GM12875 (cell line): ENCODE measurements around the gene ADCY10.
"Not testable (repeated sequence)": the region's sequence is repeated elsewhere in the genome, so short reads cannot be mapped to it uniquely, and the experiment has no call there.

ENCODE experiments used
- H3K4me3 ChIP-seq: one replicate; pipeline ENCODE4 v1.5.1; 2011; ENCODE audit warnings: low read depth, low read length, control low read depth
- TF ChIP-seq, protein P1 (sequence below): IDR thresholded peaks from 2 replicates; pipeline ENCODE4 v1.5.1; 2011; ENCODE audit warnings: low read depth, mild to moderate bottlenecking, control low read depth, inconsistent platforms, low read length, moderate library complexity, borderline replicate concordance; ENCODE audit not compliant: insufficient read depth

The ADCY10 gene

DNA sequence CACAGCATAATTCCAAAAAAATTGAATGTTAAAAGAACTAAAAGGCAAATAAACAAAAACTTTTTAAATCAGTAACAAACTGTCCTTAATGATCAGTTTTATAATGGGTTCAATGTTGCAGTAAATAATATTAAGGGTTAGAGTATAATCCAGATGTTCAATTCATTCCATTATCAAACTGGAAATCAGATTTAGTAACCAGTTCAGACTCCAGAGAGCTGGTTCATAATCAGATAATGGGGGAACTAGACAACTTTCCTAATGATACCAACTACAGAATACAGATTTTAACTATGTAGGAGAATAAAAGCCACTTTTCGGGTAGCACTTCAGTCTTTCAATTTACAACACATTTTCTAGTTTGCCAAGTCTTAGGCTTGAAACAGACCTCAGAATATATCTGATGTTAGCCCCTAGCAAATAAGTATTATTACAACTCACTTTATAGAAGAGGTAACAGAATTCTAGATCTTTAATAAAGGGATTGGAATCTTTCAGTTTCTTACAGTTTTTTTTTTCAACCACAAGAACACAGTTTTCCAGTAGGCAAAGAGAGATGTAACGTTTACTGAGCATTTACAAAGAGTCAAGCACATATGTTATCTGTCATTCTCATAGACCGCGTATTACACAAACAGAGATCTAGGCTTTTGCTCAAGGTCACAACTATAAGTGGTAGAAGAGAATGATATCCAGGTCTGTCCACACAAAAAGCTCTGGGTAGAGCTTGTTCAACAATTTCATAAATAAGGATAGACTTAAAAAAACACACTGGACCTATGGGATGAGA lies 20.7 kb upstream of the ADCY10 start:
- TF ChIP-seq, protein P1, sequence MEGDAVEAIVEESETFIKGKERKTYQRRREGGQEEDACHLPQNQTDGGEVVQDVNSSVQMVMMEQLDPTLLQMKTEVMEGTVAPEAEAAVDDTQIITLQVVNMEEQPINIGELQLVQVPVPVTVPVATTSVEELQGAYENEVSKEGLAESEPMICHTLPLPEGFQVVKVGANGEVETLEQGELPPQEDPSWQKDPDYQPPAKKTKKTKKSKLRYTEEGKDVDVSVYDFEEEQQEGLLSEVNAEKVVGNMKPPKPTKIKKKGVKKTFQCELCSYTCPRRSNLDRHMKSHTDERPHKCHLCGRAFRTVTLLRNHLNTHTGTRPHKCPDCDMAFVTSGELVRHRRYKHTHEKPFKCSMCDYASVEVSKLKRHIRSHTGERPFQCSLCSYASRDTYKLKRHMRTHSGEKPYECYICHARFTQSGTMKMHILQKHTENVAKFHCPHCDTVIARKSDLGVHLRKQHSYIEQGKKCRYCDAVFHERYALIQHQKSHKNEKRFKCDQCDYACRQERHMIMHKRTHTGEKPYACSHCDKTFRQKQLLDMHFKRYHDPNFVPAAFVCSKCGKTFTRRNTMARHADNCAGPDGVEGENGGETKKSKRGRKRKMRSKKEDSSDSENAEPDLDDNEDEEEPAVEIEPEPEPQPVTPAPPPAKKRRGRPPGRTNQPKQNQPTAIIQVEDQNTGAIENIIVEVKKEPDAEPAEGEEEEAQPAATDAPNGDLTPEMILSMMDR = no peak

DNA sequence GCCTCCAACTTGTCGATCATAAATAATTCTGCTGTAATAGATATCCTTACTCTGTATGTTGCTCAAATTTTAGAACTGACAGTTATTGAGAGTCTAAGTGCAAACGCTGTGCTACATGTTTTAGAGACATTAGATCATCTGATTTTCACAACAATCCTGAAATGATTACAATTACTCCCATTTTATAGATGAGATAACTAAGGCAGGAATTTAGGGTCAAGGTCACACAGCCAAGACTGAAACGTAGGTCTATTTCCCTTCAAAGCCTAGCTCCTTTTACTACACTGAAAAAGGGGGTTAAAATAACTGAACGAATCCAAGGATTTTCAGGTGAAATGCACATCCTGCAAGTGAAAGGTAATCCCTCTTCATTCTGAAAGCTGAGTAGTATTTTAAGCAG lies 19.9 kb upstream of the ADCY10 start:
- TF ChIP-seq, protein P1 = no peak
- H3K4me3 ChIP-seq = no peak overlapping the region

More for the DNA sequence above, 20.7 kb upstream of the ADCY10 start:
- peak overlapping the region; percentile 87 for H3K4me3 ChIP-seq

DNA sequence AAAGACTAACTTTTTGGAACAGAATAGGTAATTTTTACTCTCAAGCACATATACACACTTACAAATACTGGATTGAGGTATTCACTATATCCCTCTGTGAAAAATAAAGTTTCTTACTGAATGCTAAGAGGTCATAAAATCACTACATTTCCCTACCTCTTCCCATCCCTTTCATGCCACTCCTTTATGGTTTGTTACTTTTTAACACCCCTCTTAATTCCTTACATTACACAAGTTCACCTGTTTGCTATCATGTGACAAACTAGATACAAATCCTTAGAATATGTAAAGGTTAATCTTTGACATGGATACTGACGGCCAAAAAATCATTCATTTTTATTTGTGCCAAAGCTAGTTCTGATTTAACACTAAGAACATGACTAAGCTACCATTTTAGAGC lies 15.8 kb upstream of the ADCY10 start:
- TF ChIP-seq, protein P1 = no peak
- H3K4me3 ChIP-seq = no peak overlapping the region

DNA sequence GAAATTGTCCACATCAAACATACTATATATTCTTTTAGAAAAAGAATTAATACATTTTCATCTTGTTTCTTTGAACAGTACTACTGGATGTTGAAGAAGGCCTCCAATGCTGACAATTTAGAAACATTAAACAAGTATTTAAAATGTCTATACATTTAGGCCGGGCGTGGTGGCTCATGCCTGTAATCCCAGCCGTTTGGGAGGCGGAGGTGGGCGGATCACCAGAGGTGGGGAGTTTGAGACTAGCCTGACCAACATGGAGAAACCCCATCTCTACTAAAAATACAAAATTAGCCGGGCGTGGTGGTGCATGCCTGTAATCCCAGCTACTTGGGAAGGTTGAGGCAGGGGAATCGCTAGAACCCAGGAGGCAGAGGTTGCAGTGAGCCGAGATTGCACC lies 15.0 kb upstream of the ADCY10 start:
- not testable (repeated sequence) for H3K4me3 ChIP-seq

DNA sequence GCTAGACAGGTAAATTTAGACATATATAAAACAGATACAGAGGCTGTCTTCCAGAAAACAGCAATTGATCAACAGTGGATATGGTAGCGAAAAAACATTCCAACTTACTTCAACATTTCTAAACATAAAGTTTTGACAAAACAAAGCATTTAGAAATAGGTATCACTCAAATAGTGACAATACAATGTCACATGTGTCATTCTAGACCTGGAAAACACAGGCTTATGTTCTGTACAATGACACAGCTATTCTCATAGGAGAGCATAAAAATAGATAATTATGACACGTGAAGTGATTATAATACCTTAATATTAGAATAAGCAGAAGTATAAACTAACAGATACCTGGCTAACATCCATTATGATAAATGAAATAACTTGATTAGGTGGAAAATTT lies 14.5 kb upstream of the ADCY10 start:
- TF ChIP-seq, protein P1 = no peak

DNA sequence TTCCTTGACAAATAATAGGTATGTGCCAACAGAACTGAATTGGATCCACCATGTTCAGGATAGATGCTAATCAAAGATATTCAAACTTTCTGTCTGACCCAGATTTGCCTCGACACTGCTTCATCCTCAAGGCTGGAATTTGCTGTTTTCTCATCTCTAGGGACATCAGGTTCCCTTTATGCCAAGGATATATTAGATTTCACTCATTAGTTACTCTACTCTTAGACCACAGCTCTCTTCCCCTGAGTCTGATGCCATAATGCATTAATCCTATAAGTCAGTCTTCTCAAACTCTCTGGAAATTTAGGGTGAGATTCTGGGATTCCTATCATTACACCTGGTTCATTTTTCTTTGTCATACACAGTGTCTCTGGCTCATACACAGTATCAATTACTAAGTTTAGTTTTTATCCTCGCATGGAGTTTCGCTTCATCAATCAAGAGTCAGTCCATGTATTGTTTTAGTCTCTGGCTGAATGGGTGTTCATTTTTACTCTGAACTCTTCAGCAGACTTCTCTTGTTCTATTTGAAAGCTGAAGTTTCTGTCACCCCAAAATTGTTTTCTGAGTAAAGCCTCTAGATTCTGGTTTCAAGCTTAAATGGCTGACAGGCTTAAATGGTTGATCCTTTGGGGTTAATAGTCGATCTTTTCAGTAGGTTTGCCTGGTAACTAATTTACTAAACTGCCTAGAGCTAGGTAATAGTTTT lies 13.3 kb upstream of the ADCY10 start:
- TF ChIP-seq, protein P1 = no peak
- H3K4me3 ChIP-seq = no peak overlapping the region

More for the DNA sequence above, 14.5 kb upstream of the ADCY10 start:
- no peak overlapping the region for H3K4me3 ChIP-seq

DNA sequence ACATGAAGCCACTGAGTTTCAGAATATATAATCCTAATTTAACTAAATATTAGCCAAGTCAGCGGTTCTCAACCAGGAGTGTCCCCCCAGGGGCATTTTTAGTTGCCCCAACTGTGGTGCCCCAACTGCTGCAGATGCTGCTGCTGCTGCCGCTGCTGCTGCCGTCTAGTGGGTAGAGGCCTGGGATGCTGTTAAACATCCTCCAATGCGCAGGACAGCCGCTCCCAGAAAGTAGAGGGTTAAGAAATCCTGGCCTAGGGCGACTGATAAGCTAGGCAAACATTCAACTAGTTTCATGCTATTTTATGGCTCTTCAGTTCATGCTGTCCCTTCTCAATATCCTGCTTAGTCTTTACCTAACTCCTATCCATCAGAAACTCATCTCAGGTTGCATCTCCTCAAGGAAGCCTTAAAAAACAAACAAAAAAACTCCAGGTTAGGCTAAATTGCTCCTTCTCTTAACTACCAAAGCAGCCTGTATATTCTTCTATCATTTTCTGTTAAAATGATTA lies 12.6 kb upstream of the ADCY10 start:
- TF ChIP-seq, protein P1 = no peak

More for the DNA sequence above, 12.6 kb upstream of the ADCY10 start:
- H3K4me3 ChIP-seq = no peak overlapping the region
